Heart left ventricle (tissue), 16 donors: ENCODE results near the gene ECI1. TPM values are rescaled to one million over a fixed set of nuclear protein-coding genes. Genes with fewer than 3 reads are reported as not detected.

Experiments
- ATAC-seq, 4 donors: fragments of 200-7000 bp; cut with Tn5 transposase; one replicate each; pipeline ENCODE4 v1.9.1; 2020 to 2022; ENCODE audit warnings: moderate library complexity in 4 of 4, mild to moderate bottlenecking in 3 of 4, moderate number of reproducible peaks in 1 of 4
- DNase-seq, 5 donors: peaks; one replicate each; pipeline ENCODE4 v3.0.0-alpha.2; 2020
- H3K27ac ChIP-seq, 12 donors: fragments of 200-600 bp; sonication (generic) in 4 of 12; one replicate each; pipeline versions ENCODE4 v1.5.0 to v1.8.0; 2016 to 2022; ENCODE audit warnings: mild to moderate bottlenecking in 2 of 12
- H3K27me3 ChIP-seq, 9 donors: fragments of 200-600 bp; sonication (generic) in 2 of 9; one replicate each; pipeline versions ENCODE4 v1.5.1 to v1.8.0; 2016 to 2022; ENCODE audit warnings: mild to moderate bottlenecking in 3 of 9
- H3K36me3 ChIP-seq, 9 donors: fragments of 200-600 bp; sonication (generic) in 2 of 9; one replicate each; pipeline versions ENCODE4 v1.5.0 to v1.8.0; 2018 to 2022; ENCODE audit warnings: mild to moderate bottlenecking in 2 of 9
- H3K4me1 ChIP-seq, 12 donors: fragments of 200-600 bp; sonication (generic) in 4 of 12; one replicate each; pipeline versions ENCODE4 v1.5.0 to v1.8.0; 2016 to 2022; ENCODE audit warnings: mild to moderate bottlenecking in 3 of 12
- H3K4me3 ChIP-seq, 12 donors: fragments of 200-600 bp; sonication (generic) in 4 of 12; one replicate each; pipeline versions ENCODE4 v1.5.0 to v1.8.0; 2017 to 2022; ENCODE audit warnings: mild to moderate bottlenecking in 9 of 12, moderate library complexity in 4 of 12
- H3K9me3 ChIP-seq, 12 donors: fragments of 200-600 bp; sonication (generic) in 4 of 12; one replicate each; pipeline versions ENCODE4 v1.5.0 to v1.8.0; 2016 to 2022; ENCODE audit warnings: mild to moderate bottlenecking in 1 of 12
- CTCF ChIP-seq, 12 donors: fragments of 200-600 bp; sonication (generic) in 4 of 12; IDR thresholded peaks; one replicate each; pipeline versions ENCODE4 v1.5.0 to v1.8.0; 2018 to 2022; ENCODE audit warnings: antibody characterized with exemption in 12 of 12, mild to moderate bottlenecking in 5 of 12
- POLR2A ChIP-seq, 2 donors: fragments of 450-650 bp; IDR thresholded peaks; one replicate each; pipeline ENCODE4 v1.6.1; 2017; ENCODE audit warnings: antibody characterized with exemption in 2 of 2, mild to moderate bottlenecking in 2 of 2, moderate library complexity in 2 of 2
- WGBS, 4 donors: extraction: QIAGEN DNeasy Blood & Tissue Kit in 2 of 4; methylation state at CpG; one replicate each; pipeline versions ENCODE4 v1.1.5 to v1.1.7; 2013 to 2018; 5-methylcytosine and 5-hydroxymethylcytosine counted together
- intact Hi-C, 10 donors: fragments of 100-400 bp; cut with DNase I; formaldehyde crosslinking; loops; one replicate each; pipeline versions ENCODE4 v1.11.1 to v1.14.2; 2022
- polyA plus RNA-seq, 2 donors: library from polyadenylated mRNA; stranded (reverse); fragments of 200-250 nt; gene quantifications; one replicate each; pipeline ENCODE4 v1.2.3, GENCODE V29; 2013
- total RNA-seq, 9 donors: library from RNA; depleted of rRNA in 2 of 9; stranded (reverse); fragments of >200 nt in 2 of 9; fragmentation: NEBNext Ultra II Directional in 3 of 9; extraction: Animal tissue kit (Norgen Biotek cat#: 25700) in 3 of 9; gene quantifications; one replicate each; pipeline versions ENCODE4 v1.1.0 to v1.2.4, GENCODE V29; 2016 to 2023
- donor health status: ischemic (EF 13 %, LVEDD 7.1; RV severe dilation, severe dysfunction).
- donor health status: healthy with polysubstance abuse.
- donor health status: DM: no; HTN: yes; CAD: no.
- donor health status: DM: no; HTN: no; CAD: no.
- donor health status: ischemic (EF 25% LVEDD 6.9; RV normal size, moderate dysfunction).
- donor health status: ischemic (EF 25% LVEDD 5.7; RV mildly dilated, moderate dysfunction).
- donor health status: healthy.
- donor health status: DM: yes; HTN: yes; CAD: no.
- donor health status: ischemic (EF 35%, LVEDD 5.7; RV mildly dilated, moderate dysfunction).
- donor health status: nonischemic (EF 11% LVEDD 7.7; RV severe dilation, severe dysfunction).
- donor health status: DM: yes; HTN: yes; CAD: no.
- donor health status: PGD.
- donor health status: ischemic (EF 29% LVEDD 5.4; RV normal size, mild dysfunction).
- donor health status: nonischemic (EF 23%, LVEDD 6.1; RV moderate dilation, normal function).

Gene ECI1
- total and polyA plus RNA-seq, 11 donors = 84.6 to 340 (median 143) TPM

- Histone ChIP-seq H3K9me3 (no peaks in the 10 kb centered on the region), H3K27ac (no peak overlapping the region), H3K4me1 (peaks cover 4 to 25% (median 15%) of the 10 kb centered on the region in 12 donors), H3K36me3 (peaks cover 0 to 9% (median 0%) of the 10 kb centered on the region in 9 donors), H3K27me3 (no peaks in the 10 kb centered on the region), H3K4me3 (no peak overlapping the region)
- intact Hi-C loops = loop anchor here in 2 of 10 donors (10.0 kb wide), 2 partner anchors 53 to 233 kb away; no protein-coding TSS in a partner anchor
- WGBS, 4 donors = 91 to 95% (median 93%) methylated on average over 9 to 14 of the region's 14 CpGs
- ATAC-seq (no peak), DNase-seq (no peak)
- TF ChIP-seq POLR2A (IDR thresholded peaks at IDR 0.05) (no peak), CTCF (IDR thresholded peaks at IDR 0.05) (no peak)
These were observed 20.6 kb upstream of the ECI1 start for GRCh38 chr16:2271848-2272461.

DNA sequence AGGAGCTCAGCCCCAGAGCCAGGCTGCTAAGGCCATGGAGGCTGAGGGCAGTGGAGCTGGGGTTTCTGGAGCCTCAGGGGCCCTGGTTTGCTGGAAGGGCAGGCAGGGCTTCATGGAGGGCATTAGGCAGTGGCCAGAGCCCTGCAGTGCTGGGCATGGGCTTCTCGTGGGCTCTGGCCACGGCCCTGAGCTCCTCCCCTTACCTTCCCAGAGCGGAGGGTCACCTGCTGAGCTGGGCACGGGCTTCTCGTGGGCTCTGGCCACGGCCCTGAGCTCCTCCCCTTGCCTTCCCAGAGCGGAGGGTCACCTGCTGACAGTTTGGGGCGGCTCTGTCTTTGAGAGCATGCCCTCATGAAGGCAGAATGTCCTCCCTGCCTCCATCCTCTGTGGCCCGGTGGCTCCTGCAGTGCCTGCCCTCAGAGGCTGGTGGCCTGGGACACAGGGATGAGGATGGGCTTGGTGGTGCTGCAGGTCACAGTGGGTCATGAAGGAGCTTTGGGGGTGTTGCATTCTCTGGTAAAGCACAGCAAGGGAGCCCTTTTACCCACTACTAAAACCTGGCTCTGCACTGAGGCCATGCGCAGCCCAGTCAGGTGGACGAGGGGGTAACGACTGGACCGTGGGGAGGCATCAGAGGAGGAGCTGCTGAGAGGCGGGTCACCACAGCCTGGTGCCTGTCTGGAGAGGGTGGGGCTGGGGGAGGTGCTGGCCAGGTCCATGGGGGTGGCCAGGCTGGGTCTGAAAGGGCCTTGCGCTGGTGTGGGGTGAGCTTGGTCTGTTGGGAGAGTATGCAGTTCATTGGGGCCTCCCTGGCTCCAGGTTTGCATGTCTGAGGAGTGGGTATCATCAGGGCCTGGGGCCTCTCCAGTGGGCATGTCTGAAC lies 19.4 kb upstream of the ECI1 start:
- Histone ChIP-seq H3K4me1 (peaks cover 4 to 37% (median 22%) of the 10 kb centered on the region in 12 donors), H3K27me3 (no peaks in the 10 kb centered on the region), H3K36me3 (peaks cover 0 to 4% (median 0%) of the 10 kb centered on the region in 9 donors), H3K4me3 (no peak overlapping the region), H3K27ac (no peak overlapping the region), H3K9me3 (no peaks in the 10 kb centered on the region)
- TF ChIP-seq CTCF (IDR thresholded peaks at IDR 0.05) (no peak), POLR2A (IDR thresholded peaks at IDR 0.05) (no peak)
- intact Hi-C loops = loop anchor here in 2 of 10 donors (10.0 kb wide), 2 partner anchors 54 to 234 kb away; no protein-coding TSS in a partner anchor
- 83 to 89% (median 86%) methylated on average over 12 to 15 of the region's 15 CpGs for WGBS, 4 donors
- no peak for ATAC-seq
- DNase-seq = no peak

- ATAC-seq = no peak
- H3K4me3 ChIP-seq = no peak overlapping the region
- 89 to 91% (median 91%) methylated on average over 9 of the region's 9 CpGs for WGBS, 4 donors
- H3K4me1 ChIP-seq = peaks cover 4 to 44% (median 24%) of the 10 kb centered on the region in 12 donors
- no peaks in the 10 kb centered on the region for H3K9me3 ChIP-seq
- no peak overlapping the region for H3K27ac ChIP-seq
- intact Hi-C loops = loop anchor here in 2 of 10 donors (10.0 kb wide), 2 partner anchors 55 to 235 kb away; no protein-coding TSS in a partner anchor
- H3K27me3 ChIP-seq = no peaks in the 10 kb centered on the region
- TF ChIP-seq CTCF (IDR thresholded peaks at IDR 0.05) = no peak
- no peak for TF ChIP-seq POLR2A (IDR thresholded peaks at IDR 0.05)
- no peak for DNase-seq
- H3K36me3 ChIP-seq = peaks cover 0 to 9% (median 0%) of the 10 kb centered on the region in 9 donors
These were observed 18.7 kb upstream of the ECI1 start for GRCh38 chr16:2270070-2270462.
